GM23338 (cell line): ENCODE measurements around the gene RNF175. TPM values are rescaled to one million over a fixed set of nuclear protein-coding genes. Genes with fewer than 3 reads are reported as not detected.

Experiments
- ATAC-seq: fragments of 200-7000 bp; cut with Tn5 transposase; 3 replicates; pipeline ENCODE4 v1.9.1; 2020
- DNase-seq: peaks from one replicate; pipeline ENCODE4 v3.0.0-alpha.2; 2015; ENCODE audit warnings: low spot score
- H2AFZ ChIP-seq: fragments of 200-600 bp; sonication (generic); 2 replicates; pipeline ENCODE4 v1.8.0; 2016; ENCODE audit warnings: antibody characterized with exemption, mild to moderate bottlenecking, moderate library complexity
- H3F3A ChIP-seq: fragments of 200-600 bp; sonication (generic); replicated peaks from 2 replicates; pipeline ENCODE4 v1.8.0; 2017; ENCODE audit warnings: antibody characterized with exemption, mixed run types, low read depth
- H3K27ac ChIP-seq: fragments of 200-600 bp; sonication (generic); 2 replicates; pipeline ENCODE4 v1.6.1; 2016; ENCODE audit warnings: low read depth
- H3K27me3 ChIP-seq: fragments of 200-600 bp; sonication (generic); 2 replicates; pipeline ENCODE4 v1.8.0; 2016; ENCODE audit warnings: mild to moderate bottlenecking, mixed run types, moderate library complexity; ENCODE audit not compliant: insufficient read depth
- H3K36me3 ChIP-seq: fragments of 200-600 bp; sonication (generic); 2 replicates; pipeline ENCODE4 v1.8.0; 2016; ENCODE audit warnings: mild to moderate bottlenecking; ENCODE audit not compliant: insufficient read depth
- H3K4me1 ChIP-seq: fragments of 200-600 bp; sonication (generic); 2 replicates; pipeline ENCODE4 v1.8.0; 2016; ENCODE audit warnings: mild to moderate bottlenecking, moderate library complexity; ENCODE audit not compliant: insufficient read depth
- H3K4me2 ChIP-seq: fragments of 200-600 bp; sonication (generic); 2 replicates; pipeline ENCODE4 v1.7.1; 2017; ENCODE audit warnings: mixed run types
- H3K4me3 ChIP-seq: fragments of 200-600 bp; sonication (generic); 2 replicates; pipeline ENCODE4 v1.6.1; 2016; ENCODE audit warnings: mixed run types
- H3K79me2 ChIP-seq: fragments of 200-600 bp; sonication (generic); replicated peaks from 2 replicates; pipeline ENCODE4 v1.8.0; 2017; ENCODE audit warnings: mild to moderate bottlenecking; ENCODE audit not compliant: insufficient read depth
- H3K9me2 ChIP-seq: fragments of 200-600 bp; sonication (generic); 2 replicates; pipeline ENCODE4 v1.8.0; 2017; ENCODE audit not compliant: insufficient read depth
- H4K20me1 ChIP-seq: fragments of 200-600 bp; sonication (generic); replicated peaks from 2 replicates; pipeline ENCODE4 v1.8.0; 2017; ENCODE audit warnings: mild to moderate bottlenecking; ENCODE audit not compliant: insufficient read depth
- H3K27ac Mint-ChIP-seq: 2 replicates; pipeline ENCODE4 v1.8.0; 2020; ENCODE audit warnings: inconsistent platforms, mild to moderate bottlenecking, moderate library complexity, mixed read lengths
- H3K27me3 Mint-ChIP-seq: 3 replicates; pipeline ENCODE4 v1.8.0; 2022; ENCODE audit warnings: low read depth, mild to moderate bottlenecking, moderate library complexity, mixed read lengths, inconsistent platforms; ENCODE audit not compliant: insufficient read depth, poor library complexity
- H3K36me3 Mint-ChIP-seq: 3 replicates; pipeline ENCODE4 v1.8.0; 2021; ENCODE audit warnings: low read depth, mild to moderate bottlenecking, inconsistent platforms, moderate library complexity, mixed read lengths
- H3K4me1 Mint-ChIP-seq: 3 replicates; pipeline ENCODE4 v1.8.0; 2020; ENCODE audit warnings: mild to moderate bottlenecking, inconsistent platforms, mixed read lengths
- H3K4me3 Mint-ChIP-seq: 3 replicates; pipeline ENCODE4 v1.8.0; 2021; ENCODE audit warnings: moderate library complexity, mild to moderate bottlenecking, inconsistent platforms, mixed read lengths
- H3K9me3 Mint-ChIP-seq: 3 replicates; pipeline ENCODE4 v1.8.0; 2020; ENCODE audit warnings: moderate library complexity, mild to moderate bottlenecking, inconsistent platforms, mixed read lengths
- CREB1 ChIP-seq: fragments of 250-450 bp; sonication (Bioruptor Pico); IDR thresholded peaks from 2 replicates; pipeline ENCODE4 v1.5.0; 2020; ENCODE audit warnings: low read depth, mild to moderate bottlenecking, moderate library complexity
- CTCF ChIP-seq, 2 experiments: fragments of 200-600 bp in 1 of 2; sonication (generic) in 1 of 2; conservative IDR thresholded peaks; 2 replicates each; pipeline versions ENCODE4 v1.5.1 to v1.6.1; 2016 to 2017; ENCODE audit warnings: antibody characterized with exemption in 2 of 2, low read depth in 2 of 2, mild to moderate bottlenecking in 2 of 2, moderate library complexity in 1 of 2
- ETS1 ChIP-seq: IDR thresholded peaks from 2 replicates; pipeline ENCODE4 v1.6.1; 2016; ENCODE audit warnings: antibody characterized with exemption
- EZH2 ChIP-seq: fragments of 200-600 bp; sonication (generic); IDR thresholded peaks from one replicate; pipeline ENCODE4 v1.8.0; 2017; ENCODE audit warnings: antibody characterized with exemption, mild to moderate bottlenecking, low read depth; ENCODE audit not compliant: unreplicated experiment
- EZH2phosphoT487 ChIP-seq: fragments of 200-600 bp; sonication (generic); IDR thresholded peaks from one replicate; pipeline ENCODE4 v1.8.1; 2018; ENCODE audit warnings: antibody characterized with exemption; ENCODE audit not compliant: unreplicated experiment
- JUNB ChIP-seq: IDR thresholded peaks from one replicate; pipeline ENCODE4 v1.6.1; 2016; ENCODE audit warnings: antibody characterized with exemption; ENCODE audit not compliant: unreplicated experiment
- NANOG ChIP-seq: IDR thresholded peaks from 2 replicates; pipeline ENCODE4 v1.6.1; 2016; ENCODE audit warnings: antibody characterized with exemption, borderline replicate concordance
- POLR2AphosphoS5 ChIP-seq: IDR thresholded peaks from 2 replicates; pipeline ENCODE4 v1.6.1; 2016; ENCODE audit warnings: antibody characterized with exemption, low read depth
- REST ChIP-seq: IDR thresholded peaks from one replicate; pipeline ENCODE4 v1.6.1; 2018; ENCODE audit warnings: antibody characterized with exemption; ENCODE audit not compliant: unreplicated experiment
- STAT1 ChIP-seq: IDR thresholded peaks from one replicate; pipeline ENCODE4 v1.6.1; 2016; ENCODE audit warnings: antibody characterized with exemption; ENCODE audit not compliant: unreplicated experiment
- ZNF114 ChIP-seq: fragments of 250-450 bp; sonication (Bioruptor Pico); IDR thresholded peaks from 2 replicates; pipeline ENCODE4 v1.5.0; 2020; ENCODE audit warnings: mild to moderate bottlenecking, moderate library complexity
- ZNF331 ChIP-seq: fragments of 250-450 bp; sonication (Bioruptor Pico); IDR thresholded peaks from 2 replicates; pipeline ENCODE4 v1.5.0; 2020; ENCODE audit warnings: low read depth, mild to moderate bottlenecking, moderate library complexity
- ZNF462 ChIP-seq: fragments of 250-450 bp; sonication (Bioruptor Pico); IDR thresholded peaks from 2 replicates; pipeline ENCODE4 v1.5.0; 2020; ENCODE audit warnings: mild to moderate bottlenecking, moderate library complexity
- polyA plus RNA-seq: library from polyadenylated mRNA; unstranded; fragments of >200 nt; fragmentation: Nextera tagmentation; extraction: Ambion mirVana; gene quantifications from 2 replicates; pipeline ENCODE4 v1.2.1, GENCODE V29; 2016
- total RNA-seq: library from RNA; depleted of rRNA; stranded (reverse); fragments of >200 nt; shearing (Covaris generic); gene quantifications from 2 replicates; pipeline ENCODE4 v1.2.3, GENCODE V29; 2014

Gene RNF175
- total and polyA plus RNA-seq, 2 experiments from 2014 or later = 4.7 to 4.8 TPM

- H2AFZ ChIP-seq = no peak overlapping the region
- H3K4me2 ChIP-seq = no peak overlapping the region
- H3K79me2 ChIP-seq = no peaks in the 10 kb centered on the region
- no peaks in the 10 kb centered on the region for H3F3A ChIP-seq
- Mint-ChIP-seq H3K4me3 (no peak overlapping the region), H3K27me3 (peaks cover 4% of the 10 kb centered on the region), H3K4me1 (no peaks in the 10 kb centered on the region), H3K27ac (no peak overlapping the region), H3K9me3 (peaks cover 6% of the 10 kb centered on the region; the same call in 1 of the 3 replicates), H3K36me3 (peaks cover 21% of the 10 kb centered on the region)
- no peaks in the 10 kb centered on the region; the same call in 1 of the 2 replicates for H3K36me3 ChIP-seq
- H3K9me2 ChIP-seq = 0 out of 2 replicates have a peak, but pooled peaks cover 4% of the 10 kb centered on the region
- ATAC-seq (no peak), DNase-seq (no peak)
- H3K27ac ChIP-seq = no peak overlapping the region
- no peaks in the 10 kb centered on the region for H3K4me1 ChIP-seq
- no peaks in the 10 kb centered on the region for H3K27me3 ChIP-seq
- TF ChIP-seq EZH2 (no peak), ZNF462 (no peak), ETS1 (no peak), STAT1 (no peak), NANOG (no peak), ZNF331 (CRISPR knock-in tag) (no peak), EZH2phosphoT487 (no peak), ZNF114 (CRISPR knock-in tag) (no peak), POLR2AphosphoS5 (no peak), CREB1 (no peak), CTCF (conservative IDR thresholded peaks at IDR 0.05; ENCODE audit: low read depth in 2 of 2) (no peak), REST (no peak), JUNB (no peak)
- no peaks in the 10 kb centered on the region; the same call in 1 of the 2 replicates for H4K20me1 ChIP-seq
- no peak overlapping the region for H3K4me3 ChIP-seq
Observed at GRCh38 chr4:153741541-153741940, 18.3 kb downstream of the RNF175 start.
